Measurements from ENCODE around the gene ADGRD2.

Gene ADGRD2

GRCh38 chr9:124458441-124458840, 8.2 kb downstream of the ADGRD2 start:
- no peak for DNase-seq (ENCODE audit: extremely low spot score)
- ChIA-PET POLR2A (no interaction called here), CTCF (interaction anchor here (1.3 kb wide), 1 partner anchor 11 kb away, joined by 5 read pairs; no protein-coding TSS in a partner anchor)
- TF ChIP-seq CTCF (IDR thresholded peaks at IDR 0.05; ENCODE audit: control extremely low read depth, extremely low read depth, low read depth, missing control alignments) = no peak

GRCh38 chr9:124462739-124463138, 12.5 kb downstream of the ADGRD2 start:
- no peak for TF ChIP-seq CTCF (IDR thresholded peaks at IDR 0.05; ENCODE audit: control extremely low read depth, extremely low read depth, low read depth, missing control alignments)
- no peak for DNase-seq (ENCODE audit: extremely low spot score)
- CTCF ChIA-PET = interaction anchor here (0.8 to 1.5 kb wide), 2 partner anchors 15 to 21 kb away, joined by 3 to 4 read pairs; no protein-coding TSS in a partner anchor
- POLR2A ChIA-PET = no interaction called here

- ChIA-PET CTCF (no interaction called here), POLR2A (no interaction called here)
- TF ChIP-seq CTCF (IDR thresholded peaks at IDR 0.05; ENCODE audit: control extremely low read depth, extremely low read depth, low read depth, missing control alignments) = no peak
- no peak for DNase-seq (ENCODE audit: extremely low spot score)
These were observed 15.5 kb downstream of the ADGRD2 start for GRCh38 chr9:124465736-124466135.

GRCh38 chr9:124467410-124468060, 17.3 kb downstream of the ADGRD2 start:
- TF ChIP-seq CTCF (IDR thresholded peaks at IDR 0.05; ENCODE audit: control extremely low read depth, extremely low read depth, low read depth, missing control alignments) = no peak
- ChIA-PET POLR2A (no interaction called here), CTCF (no interaction called here)
- DNase-seq (ENCODE audit: extremely low spot score) = no peak

- TF ChIP-seq CTCF (IDR thresholded peaks at IDR 0.05; ENCODE audit: control extremely low read depth, extremely low read depth, low read depth, missing control alignments) = no peak
- DNase-seq (ENCODE audit: extremely low spot score) = no peak
- CTCF ChIA-PET = interaction anchor here (1.3 kb wide), 1 partner anchor 69 kb away, joined by 4 read pairs; no protein-coding TSS in a partner anchor
- POLR2A ChIA-PET = no interaction called here
These were observed 17.9 kb downstream of the ADGRD2 start for GRCh38 chr9:124468061-124468740.

- no peak for TF ChIP-seq CTCF (IDR thresholded peaks at IDR 0.05; ENCODE audit: control extremely low read depth, extremely low read depth, low read depth, missing control alignments)
- POLR2A ChIA-PET = no interaction called here
- no peak for DNase-seq (ENCODE audit: extremely low spot score)
- CTCF ChIA-PET = interaction anchor here (1.3 kb wide), 1 partner anchor 68 kb away, joined by 4 read pairs; no protein-coding TSS in a partner anchor
These were observed 19.0 kb downstream of the ADGRD2 start for GRCh38 chr9:124469011-124469832.

All from GM10248 (cell line).